Measurements from ENCODE around the gene PUS1.

The PUS1 gene

DNA sequence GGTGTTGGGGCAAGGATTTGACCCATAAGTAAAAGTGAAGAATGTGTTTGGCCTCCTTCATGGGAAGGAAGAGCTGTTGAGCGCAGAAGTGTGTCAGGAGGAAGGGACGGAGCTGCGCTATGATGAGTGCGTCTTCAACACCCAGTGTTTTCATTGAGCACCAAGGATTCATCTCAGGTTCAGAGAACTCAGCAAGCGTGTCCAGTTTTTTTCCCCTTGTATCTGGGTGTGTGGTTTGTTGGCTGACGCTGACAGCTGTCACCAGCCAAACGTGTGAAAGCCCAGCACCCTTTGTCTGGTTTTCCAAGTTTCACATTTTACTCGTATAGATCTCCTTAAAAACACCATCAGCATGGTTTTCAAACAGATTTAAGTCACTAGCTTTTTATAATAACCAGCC lies 33.0 kb downstream of the PUS1 start:
- intact Hi-C loops (cut with DNase I; ENCODE audit: low total_unique reads): no loop called here
- peaks cover 0 to 31% (median 13%) of the 10 kb centered on the region in 4 donors for H3K4me1 ChIP-seq
- H3K36me3 ChIP-seq: peaks cover 10 to 25% (median 12%) of the 10 kb centered on the region in 3 donors
- H3K4me3 ChIP-seq: no peak overlapping the region
- no peak for DNase-seq
- H3K9me3 ChIP-seq: no peaks in the 10 kb centered on the region
- TF ChIP-seq, protein P1, sequence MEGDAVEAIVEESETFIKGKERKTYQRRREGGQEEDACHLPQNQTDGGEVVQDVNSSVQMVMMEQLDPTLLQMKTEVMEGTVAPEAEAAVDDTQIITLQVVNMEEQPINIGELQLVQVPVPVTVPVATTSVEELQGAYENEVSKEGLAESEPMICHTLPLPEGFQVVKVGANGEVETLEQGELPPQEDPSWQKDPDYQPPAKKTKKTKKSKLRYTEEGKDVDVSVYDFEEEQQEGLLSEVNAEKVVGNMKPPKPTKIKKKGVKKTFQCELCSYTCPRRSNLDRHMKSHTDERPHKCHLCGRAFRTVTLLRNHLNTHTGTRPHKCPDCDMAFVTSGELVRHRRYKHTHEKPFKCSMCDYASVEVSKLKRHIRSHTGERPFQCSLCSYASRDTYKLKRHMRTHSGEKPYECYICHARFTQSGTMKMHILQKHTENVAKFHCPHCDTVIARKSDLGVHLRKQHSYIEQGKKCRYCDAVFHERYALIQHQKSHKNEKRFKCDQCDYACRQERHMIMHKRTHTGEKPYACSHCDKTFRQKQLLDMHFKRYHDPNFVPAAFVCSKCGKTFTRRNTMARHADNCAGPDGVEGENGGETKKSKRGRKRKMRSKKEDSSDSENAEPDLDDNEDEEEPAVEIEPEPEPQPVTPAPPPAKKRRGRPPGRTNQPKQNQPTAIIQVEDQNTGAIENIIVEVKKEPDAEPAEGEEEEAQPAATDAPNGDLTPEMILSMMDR (IDR thresholded peaks at IDR 0.05): no peak
- H3K27me3 ChIP-seq: no peaks in the 10 kb centered on the region
- no peak overlapping the region for H3K27ac ChIP-seq

DNA sequence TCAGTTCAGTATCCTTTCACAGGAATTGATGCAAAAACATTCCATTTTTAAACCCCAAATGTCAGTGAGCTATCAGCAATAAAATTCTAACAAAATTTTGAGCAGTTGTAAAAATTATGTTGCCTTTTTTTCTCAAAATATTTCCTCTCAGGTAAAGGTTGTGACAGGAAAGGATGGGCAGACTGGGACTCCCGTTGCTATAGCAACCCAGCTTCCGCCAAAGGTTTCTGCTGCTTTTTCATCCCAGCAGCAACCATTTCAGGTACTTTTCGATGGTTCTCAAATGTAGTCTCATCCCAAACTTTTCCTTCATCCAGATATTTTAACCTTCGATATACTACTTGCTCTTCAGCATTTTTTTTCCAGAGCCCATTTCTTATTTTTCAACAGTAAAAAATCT lies 34.3 kb downstream of the PUS1 start:
- Histone ChIP-seq H3K27ac (no peak overlapping the region), H3K4me3 (no peak overlapping the region), H3K4me1 (peaks cover 0 to 20% (median 9%) of the 10 kb centered on the region in 4 donors), H3K36me3 (peaks cover 10 to 25% (median 12%) of the 10 kb centered on the region in 3 donors), H3K9me3 (no peaks in the 10 kb centered on the region), H3K27me3 (no peaks in the 10 kb centered on the region)
- DNase-seq: no peak
- intact Hi-C loops (cut with DNase I; ENCODE audit: low total_unique reads): no loop called here
- TF ChIP-seq, protein P1 (IDR thresholded peaks at IDR 0.05): no peak

DNA sequence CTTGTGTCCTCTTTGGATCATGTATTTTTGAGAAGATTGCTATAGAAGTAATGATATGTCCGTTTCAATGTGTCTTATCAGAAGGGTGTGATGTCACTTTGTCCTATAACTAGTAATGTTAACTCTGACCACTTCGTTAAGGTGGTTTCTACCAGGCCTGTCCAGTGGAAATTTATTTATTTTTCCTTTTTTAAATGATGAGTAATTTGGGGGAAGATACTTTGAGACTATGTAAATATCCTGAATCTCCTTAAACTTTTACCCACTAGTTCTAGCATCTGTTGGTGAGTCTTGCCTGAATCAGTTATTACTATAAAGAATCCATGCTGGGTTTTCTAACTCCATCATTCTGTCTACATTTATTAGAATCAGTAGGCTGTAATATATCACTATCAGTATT lies 36.0 kb downstream of the PUS1 start:
- Histone ChIP-seq H3K36me3 (peaks cover 10 to 25% (median 12%) of the 10 kb centered on the region in 3 donors), H3K4me1 (peaks cover 0 to 6% (median under 1%) of the 10 kb centered on the region in 4 donors), H3K27ac (no peak overlapping the region), H3K9me3 (no peaks in the 10 kb centered on the region), H3K27me3 (no peaks in the 10 kb centered on the region), H3K4me3 (no peak overlapping the region)
- no peak for DNase-seq
- intact Hi-C loops (cut with DNase I; ENCODE audit: low total_unique reads): no loop called here
- TF ChIP-seq, protein P1 (IDR thresholded peaks at IDR 0.05): no peak

DNA sequence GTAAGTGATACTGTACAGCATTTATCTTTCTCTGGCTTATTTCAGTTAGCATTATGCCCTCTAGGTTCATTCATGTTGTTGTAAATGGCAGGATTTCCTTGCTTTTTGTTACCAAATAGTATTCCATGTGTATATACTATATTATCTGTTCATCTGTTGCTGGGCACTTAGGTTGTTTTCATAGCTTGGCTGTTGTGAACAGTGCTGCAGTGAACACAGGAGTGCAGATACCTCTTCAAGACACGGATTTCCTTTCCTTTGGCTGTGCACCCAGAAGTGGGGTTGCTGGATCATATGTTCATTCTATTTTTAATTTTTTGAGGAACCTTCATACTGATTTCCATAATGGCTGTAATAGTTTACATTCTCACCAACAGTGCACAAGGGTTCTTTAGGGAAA lies 42.1 kb downstream of the PUS1 start:
- intact Hi-C loops (cut with DNase I; ENCODE audit: low total_unique reads): no loop called here
- Histone ChIP-seq H3K36me3 (peaks cover 0 to 4% (median 0%) of the 10 kb centered on the region in 3 donors), H3K4me1 (peaks cover 0 to 6% (median 3%) of the 10 kb centered on the region in 4 donors), H3K27ac (no peak overlapping the region), H3K4me3 (no peak overlapping the region), H3K9me3 (no peaks in the 10 kb centered on the region), H3K27me3 (no peaks in the 10 kb centered on the region)
- DNase-seq: no peak
- TF ChIP-seq, protein P1 (IDR thresholded peaks at IDR 0.05): no peak

DNA sequence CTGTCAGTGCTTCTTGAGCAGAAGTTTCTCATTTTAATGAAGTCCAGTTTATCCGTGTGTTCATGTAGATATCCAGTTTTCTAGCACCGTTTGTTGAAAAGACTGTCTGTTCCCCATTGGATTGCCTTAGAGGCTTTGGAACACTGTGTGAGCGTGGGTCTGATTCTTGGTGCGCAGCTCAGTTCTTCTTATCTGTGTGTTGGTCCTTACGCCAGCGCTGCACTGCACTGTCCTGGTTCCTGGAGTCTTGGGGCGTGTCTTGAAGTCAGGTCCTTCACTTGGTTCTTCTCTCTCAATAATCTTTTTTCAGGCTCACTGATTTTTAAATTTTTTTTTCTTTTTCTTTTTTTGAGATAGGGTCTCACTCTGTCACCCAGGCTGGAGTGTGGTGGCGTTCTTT lies 46.2 kb downstream of the PUS1 start:
- no peak overlapping the region for H3K4me3 ChIP-seq
- intact Hi-C loops (cut with DNase I; ENCODE audit: low total_unique reads): no loop called here
- peaks cover 0 to 6% (median 3%) of the 10 kb centered on the region in 4 donors for H3K4me1 ChIP-seq
- no peak overlapping the region for H3K27ac ChIP-seq
- no peaks in the 10 kb centered on the region for H3K27me3 ChIP-seq
- H3K36me3 ChIP-seq: peaks cover 2 to 13% (median 2%) of the 10 kb centered on the region in 3 donors
- TF ChIP-seq, protein P1 (IDR thresholded peaks at IDR 0.05): no peak
- no peaks in the 10 kb centered on the region for H3K9me3 ChIP-seq
- no peak for DNase-seq

DNA sequence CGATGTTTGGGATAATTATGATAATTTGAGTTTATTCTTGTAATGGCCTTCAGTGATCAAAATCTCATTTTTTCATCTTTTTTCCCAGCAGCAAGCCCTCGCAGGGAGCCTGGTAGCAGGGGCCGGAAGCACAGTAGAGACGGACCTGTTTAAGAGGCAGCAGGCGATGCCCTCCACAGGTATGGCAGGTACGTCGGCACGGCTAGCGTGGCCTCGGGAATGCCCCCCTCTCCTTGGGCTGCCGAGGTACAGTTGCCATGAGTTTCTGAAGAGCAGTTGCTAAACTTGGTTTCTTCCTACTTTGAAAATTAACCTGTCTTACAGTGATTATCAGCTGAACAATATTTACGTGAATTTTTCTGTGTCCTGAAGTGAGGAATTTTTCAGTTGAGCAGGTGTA lies 50.5 kb downstream of the PUS1 start:
- no peak overlapping the region for H3K27ac ChIP-seq
- intact Hi-C loops (cut with DNase I; ENCODE audit: low total_unique reads): no loop called here
- no peaks in the 10 kb centered on the region for H3K9me3 ChIP-seq
- H3K27me3 ChIP-seq: no peaks in the 10 kb centered on the region
- H3K4me3 ChIP-seq: no peak overlapping the region
- no peak for DNase-seq
- H3K36me3 ChIP-seq: peaks cover 38 to 57% (median 38%) of the 10 kb centered on the region in 3 donors
- no peaks in the 10 kb centered on the region for H3K4me1 ChIP-seq
- TF ChIP-seq, protein P1 (IDR thresholded peaks at IDR 0.05): no peak

Data from tibial artery (tissue), 4 donors.